Measurements from ENCODE around the gene ZC3H6.

Gene ZC3H6, protein sequence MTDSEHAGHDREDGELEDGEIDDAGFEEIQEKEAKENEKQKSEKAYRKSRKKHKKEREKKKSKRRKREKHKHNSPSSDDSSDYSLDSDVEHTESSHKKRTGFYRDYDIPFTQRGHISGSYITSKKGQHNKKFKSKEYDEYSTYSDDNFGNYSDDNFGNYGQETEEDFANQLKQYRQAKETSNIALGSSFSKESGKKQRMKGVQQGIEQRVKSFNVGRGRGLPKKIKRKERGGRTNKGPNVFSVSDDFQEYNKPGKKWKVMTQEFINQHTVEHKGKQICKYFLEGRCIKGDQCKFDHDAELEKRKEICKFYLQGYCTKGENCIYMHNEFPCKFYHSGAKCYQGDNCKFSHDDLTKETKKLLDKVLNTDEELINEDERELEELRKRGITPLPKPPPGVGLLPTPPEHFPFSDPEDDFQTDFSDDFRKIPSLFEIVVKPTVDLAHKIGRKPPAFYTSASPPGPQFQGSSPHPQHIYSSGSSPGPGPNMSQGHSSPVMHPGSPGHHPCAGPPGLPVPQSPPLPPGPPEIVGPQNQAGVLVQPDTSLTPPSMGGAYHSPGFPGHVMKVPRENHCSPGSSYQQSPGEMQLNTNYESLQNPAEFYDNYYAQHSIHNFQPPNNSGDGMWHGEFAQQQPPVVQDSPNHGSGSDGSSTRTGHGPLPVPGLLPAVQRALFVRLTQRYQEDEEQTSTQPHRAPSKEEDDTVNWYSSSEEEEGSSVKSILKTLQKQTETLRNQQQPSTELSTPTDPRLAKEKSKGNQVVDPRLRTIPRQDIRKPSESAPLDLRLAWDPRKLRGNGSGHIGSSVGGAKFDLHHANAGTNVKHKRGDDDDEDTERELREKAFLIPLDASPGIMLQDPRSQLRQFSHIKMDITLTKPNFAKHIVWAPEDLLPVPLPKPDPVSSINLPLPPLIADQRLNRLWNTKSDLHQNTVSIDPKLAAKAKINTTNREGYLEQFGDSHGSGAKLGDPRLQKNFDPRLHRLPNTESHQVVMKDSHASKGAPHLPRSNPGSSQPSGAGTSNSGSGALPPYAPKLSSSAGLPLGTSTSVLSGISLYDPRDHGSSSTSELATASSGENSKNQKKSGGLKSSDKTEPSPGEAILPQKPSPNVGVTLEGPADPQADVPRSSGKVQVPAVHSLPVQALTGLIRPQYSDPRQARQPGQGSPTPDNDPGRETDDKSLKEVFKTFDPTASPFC

DNA sequence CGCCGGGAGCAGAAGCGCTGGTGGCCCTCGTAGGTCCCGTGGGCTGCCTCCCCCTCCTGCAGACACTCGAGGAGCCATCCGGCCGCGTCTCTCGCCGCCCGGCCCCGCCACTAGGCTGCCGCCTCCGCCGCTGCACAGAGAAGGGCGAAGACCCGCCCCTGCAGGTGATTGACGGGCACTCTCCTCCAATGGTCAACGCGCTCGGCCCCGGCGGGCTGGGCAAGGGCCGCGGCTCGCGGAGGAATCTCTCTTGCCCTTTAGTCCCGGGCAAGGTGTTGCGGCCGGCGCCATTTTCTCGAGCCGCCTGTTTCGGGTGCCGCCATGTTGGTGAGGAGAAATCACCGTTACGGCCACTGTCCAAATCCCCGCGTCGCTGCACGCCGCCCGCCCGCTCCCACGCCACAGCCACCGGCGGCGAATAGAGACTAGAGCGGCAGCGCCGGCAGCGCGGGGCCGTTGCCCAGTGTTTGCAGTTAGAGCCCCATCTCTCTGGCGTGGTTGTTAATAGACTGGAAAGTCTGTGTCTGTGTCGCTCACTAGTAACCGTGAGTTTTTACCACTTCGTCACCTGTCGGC, at the start of gene ZC3H6:
Gene ZC3H6 (plus strand): TSS at position 287 of the 576 bp plus-strand sequence. CDS start 398 bp downstream, outside the sequence.
- peak; percentile 98 to 99 for DNase-seq

DNA sequence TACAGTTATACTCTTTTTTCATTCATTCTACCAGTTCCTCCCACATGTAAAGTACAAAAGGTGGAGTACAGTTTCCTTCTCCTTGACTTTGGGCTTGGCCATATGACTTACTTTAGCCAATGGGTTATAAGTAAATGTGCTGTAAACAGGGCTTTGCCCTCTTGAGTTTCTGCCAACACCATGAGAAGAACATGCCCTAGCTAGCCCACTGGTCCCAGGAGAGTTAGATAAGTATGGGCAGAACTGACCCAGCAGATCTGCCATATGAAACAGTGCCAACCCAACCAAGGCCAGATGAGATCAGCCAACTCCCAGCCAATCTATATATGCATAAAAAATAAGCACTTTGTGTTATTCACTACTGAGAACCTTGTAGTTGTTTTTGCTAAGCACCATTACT, 46.0 kb upstream of the ZC3H6 start:
- DNase-seq: no peak

DNA sequence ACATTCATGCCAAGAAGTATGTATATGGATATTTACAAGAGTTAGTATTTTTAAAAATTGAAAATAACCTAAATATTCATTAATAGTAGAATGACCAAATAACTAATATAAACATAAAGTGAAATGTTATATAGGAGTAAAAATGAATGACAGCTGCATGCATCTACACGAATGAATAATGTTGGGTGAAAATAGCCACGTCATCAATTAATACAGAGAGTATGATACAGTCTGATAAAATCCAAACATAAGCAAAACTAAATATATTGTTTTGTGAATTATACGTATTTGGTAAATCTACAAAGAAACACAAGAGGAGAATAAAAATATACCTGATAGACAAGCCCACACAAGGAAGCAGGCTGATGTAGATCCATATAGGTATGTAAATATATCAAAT, 45.0 kb upstream of the ZC3H6 start:
- DNase-seq: no peak

DNA sequence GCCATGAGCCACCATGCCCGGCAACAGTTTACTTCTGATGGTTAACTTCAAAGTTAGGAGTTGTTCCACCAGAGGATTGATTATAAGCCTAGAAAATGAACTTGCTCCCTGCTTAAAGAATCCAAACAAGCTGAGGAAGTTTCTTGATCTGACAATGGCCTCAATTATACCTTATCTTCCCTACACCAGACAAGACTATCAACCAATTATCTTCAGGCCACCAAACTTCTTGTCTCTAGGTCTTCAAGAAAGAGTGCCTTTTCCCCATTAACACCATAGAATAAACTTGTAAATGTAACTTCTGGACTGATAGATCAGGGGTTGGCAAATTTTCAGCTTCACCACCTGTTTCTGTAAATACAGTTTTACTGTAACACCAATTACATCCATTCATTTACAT, 35.5 kb upstream of the ZC3H6 start:
- DNase-seq: no peak

DNA sequence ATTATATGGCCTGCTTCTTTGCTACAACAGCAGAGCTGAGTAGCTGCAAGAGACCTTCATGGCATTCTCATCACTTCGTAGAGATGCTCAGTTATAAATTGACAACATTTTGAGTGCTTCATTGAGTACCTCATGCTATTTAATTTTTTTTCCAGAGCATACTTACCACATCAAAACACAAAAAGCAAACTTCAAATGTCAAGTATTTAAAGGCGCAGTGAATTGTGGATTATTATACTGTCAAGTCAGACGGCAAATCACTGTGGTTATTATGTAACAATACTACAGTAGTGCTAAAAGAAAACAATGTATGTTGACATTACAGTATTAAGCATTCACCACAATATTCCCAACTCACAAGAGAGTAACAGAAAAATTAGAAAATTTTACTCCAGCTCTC, 33.0 kb upstream of the ZC3H6 start:
- DNase-seq: no peak

DNA sequence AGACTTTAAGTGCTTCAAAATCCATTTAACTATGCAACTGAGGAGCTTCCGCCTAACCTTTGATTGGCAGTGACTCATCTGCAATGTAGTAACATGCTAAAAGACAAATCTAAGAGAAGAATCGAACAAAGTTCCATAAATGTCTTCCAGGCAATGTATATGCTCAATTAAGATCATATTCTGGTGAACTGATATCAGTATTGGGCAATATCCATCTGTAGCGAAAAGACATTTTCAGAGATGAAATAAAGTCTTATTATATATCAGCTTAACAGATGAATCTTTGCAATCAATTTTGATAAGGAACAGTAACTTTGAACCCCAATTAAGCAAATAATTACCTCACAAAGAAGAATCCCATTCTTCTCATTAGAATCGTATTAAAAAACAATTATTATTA, 32.2 kb upstream of the ZC3H6 start:
- no peak for DNase-seq

DNA sequence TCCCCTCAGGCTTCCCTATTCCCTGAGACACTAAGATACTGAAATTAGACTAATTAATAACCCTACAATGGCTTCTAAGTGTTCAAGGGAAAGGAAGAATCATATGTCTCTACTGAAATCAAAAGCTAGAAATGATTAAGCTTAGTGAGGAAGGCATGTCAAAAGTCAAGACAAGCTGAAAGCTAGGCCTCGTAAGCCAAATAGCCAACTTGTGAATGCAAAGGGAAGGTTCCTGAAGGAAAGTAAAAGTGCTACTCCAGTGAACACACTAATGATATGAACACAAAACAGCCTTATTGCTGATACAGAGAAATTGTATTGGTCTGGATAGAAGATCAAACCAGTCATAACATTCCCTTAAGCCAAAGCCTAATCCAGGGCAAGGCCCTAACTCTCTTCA, 30.5 kb upstream of the ZC3H6 start:
- no peak for DNase-seq

DNA sequence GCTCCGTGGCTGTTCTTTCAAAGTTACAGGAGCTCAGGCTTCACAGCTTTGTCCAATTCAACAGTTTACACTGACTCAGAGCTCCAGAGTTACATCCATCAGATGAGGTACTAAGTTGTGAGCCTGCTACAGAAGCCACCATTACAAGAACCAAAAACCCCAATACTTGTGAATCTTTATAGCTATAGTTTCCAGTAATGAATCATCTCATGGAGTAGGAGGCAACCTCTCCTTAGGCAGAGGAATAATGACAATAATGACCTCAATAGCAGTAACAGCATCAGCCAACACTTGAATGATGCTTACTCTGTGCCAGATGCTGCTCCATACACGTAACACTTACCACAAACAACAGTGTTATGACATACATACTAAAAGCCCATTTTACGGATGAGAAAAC, 24.1 kb upstream of the ZC3H6 start:
- DNase-seq: no peak

DNA sequence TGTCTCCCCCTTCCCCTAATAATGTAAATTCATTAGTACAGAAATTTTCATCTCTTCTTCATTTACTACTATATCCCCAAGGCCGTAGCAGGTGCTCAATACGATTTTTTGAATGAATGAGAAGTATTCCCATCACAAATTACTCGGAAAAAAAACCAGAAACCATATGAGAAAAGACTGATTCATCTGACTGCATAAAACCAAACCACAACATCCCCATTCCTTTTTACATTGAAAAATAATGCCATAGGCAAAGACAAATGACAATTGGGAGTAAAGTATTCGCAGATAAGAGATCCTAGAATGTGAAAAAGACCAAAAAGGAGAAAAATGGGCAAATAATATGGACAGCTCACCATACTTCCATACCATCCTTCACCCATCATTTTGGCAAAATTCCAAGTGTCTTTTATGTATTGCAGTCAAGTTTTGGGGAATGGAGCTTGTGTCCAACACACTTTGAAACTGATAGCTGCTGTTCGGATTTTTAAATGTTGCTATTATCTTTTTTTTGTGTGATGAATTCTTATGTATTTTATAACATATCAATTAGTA, 22.1 kb upstream of the ZC3H6 start:
- no peak for DNase-seq

DNA sequence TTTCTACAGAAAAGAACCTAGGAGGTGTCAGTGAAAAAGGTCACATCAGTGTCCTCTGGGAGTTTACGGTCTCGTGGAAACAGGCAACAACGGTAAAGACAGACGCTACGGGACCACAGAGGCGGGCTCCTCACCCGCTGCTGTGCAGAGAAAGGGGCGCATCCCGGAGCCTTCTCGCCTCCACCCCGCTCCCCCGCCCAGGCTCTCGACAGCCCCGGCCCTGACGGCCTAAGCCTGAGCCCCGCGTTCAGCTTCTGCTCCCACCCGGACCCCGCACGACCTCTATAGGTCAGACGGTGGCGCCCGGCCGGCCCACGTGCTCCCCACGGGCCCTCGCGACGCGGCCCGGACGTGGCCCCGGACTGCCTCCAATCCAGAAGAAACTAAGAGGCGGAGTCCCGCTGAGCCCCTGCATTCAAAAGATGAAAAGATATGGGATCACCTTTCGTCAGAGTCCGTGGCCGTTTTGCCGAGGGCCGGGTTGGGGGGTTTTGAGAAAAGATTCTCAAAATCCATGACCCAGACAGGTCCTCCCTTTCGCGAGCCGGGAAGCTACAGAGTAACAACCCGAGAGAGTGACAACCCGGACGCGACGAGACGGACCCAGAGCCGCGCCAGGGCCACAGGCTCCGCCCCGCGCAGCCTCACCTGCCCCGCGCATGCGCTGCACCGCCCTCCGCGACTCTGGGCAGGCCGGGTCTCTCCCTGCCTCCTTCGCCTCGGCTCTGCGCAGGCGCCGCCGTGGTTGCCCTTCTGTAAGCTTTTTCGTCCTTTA, 20.7 kb upstream of the ZC3H6 start, which contains the start of gene ZC3H8:
Gene ZC3H8 (minus strand): TSS at position 577 of the 775 bp plus-strand sequence. CDS start 61 bp downstream, at position 516.
- peak; percentile 95 to 96 for DNase-seq

DNA sequence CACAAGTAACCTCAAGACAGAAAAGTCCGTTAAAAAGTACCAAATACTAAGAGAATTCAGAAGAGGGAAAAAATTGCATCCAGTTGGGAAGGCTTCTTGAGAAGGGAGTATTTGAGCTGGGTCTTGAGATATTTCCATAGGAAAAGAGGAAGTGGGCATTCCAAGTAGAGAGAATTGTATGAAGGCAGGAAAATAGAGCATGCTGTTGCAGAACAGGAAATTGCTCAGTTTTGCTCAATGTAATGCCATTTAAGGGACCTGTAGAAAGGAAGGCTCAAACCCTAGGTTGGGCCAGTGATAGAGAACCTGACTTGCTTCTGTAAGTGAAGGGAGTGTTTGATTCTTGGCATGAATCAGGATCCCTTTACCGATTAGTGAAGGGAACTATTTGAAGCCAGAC, 19.5 kb upstream of the ZC3H6 start:
- no peak for DNase-seq

DNA sequence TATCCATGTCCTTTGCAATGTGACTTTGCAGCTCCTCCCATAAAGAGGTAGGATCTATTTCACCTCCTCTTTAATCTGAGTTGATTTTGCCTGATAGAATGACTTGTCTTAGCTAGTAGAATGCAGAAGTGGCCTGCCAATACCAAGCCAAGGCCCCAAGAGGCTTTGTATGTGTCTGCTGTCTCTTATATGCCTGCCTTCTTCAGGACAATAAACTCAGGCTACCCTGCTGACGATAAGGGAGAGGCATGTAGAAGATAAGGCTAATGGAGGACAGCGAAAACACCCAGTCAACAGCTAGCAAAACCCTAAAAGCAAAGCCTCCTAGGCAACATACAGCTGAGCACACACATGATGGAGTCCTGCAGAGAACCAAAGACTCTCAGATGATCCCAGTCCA, 18.7 kb upstream of the ZC3H6 start:
- DNase-seq: no peak

DNA sequence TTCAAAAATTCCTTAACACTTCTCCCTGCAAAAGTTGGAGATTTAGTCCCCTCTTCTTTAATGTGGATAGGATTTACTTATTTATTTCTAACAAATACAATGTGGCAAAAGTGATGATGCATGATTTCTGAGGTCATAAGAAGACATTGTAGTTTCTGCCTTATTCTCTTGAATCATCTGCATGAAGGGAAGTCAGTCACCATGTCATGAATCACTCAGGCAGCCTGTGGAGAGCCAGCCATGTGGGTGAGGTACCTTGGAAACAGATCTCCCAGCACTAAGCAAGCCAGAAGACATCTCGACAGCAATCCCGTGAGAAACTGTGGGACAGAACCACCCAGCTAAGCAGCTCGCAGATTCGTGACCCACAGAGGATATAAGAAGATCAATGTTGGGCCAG, 17.8 kb upstream of the ZC3H6 start:
- peak in 1 of 2 donors; percentile 31 for DNase-seq

DNA sequence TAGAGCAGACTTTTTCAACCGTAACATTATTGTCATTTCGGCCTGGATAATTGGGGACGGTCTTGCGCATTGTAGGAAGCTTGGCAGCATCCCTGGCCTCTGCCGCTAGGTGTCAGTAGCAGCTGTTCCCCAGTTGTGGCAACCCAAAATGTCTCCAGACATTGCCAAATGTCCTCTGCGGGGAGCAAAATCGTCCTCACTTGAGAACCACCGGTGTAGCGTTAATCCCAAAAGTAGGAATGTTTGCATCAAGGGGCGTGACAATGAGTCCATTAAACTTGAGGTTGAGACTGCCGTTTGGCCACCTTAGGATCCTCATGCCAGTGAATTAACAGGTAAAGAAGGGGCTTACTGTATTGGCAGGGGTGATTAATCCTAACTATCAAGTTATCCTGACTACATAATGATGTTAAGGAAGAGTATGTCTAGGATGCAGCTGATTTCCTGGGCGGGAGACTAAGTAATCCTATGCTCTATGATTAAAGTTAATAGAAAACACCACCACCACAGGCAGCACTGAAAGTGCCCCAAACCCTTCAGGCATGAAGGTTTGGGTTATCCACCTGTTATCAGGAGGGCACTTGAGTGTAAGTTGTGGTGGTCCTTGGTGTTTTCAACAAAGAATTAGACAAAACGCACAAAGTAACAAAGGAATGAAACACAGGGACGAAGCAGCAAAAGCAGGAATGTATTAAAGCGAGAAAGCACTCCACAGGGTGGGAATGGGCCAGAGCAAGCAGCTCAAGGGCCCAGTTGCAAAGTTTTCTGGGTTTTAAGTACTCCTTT, 15.7 kb upstream of the ZC3H6 start:
- peak; percentile 86 to 87 for DNase-seq

DNA sequence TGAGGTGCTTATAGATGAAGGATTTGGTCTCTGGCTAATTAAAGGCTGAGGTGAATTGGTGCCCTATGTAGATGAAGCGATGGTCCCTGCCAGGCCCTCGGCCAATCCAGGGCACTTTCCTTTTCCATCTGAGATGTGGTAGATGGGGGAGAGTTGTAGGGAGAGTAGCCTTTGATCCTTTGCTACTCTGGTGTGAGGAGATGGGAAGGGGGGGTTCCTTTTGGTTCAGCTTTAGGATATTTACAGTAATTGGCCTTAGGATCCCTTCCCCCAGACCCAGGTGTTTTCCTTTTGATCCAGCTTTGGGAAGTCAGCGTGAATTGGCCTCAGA, 15.1 kb upstream of the ZC3H6 start:
- DNase-seq: no peak

DNA sequence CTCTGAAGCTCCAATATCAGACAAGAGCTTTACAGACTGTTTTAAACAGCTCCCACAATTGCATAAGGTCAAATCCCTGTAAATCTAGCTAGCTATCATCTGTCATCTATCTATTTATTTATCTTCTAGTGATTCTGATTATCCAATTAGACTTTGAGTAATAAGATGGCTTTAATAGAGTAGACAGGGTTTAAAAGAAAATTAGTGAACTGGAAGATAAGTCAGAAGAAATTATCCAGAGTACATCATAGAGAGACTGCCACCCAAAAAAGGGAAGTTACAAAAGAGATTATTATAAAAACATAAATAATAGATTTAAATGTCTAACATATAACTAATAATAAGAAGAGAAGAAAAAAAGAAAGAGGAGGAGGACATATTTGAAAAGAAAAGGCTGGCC, 12.5 kb upstream of the ZC3H6 start:
- no peak for DNase-seq

DNA sequence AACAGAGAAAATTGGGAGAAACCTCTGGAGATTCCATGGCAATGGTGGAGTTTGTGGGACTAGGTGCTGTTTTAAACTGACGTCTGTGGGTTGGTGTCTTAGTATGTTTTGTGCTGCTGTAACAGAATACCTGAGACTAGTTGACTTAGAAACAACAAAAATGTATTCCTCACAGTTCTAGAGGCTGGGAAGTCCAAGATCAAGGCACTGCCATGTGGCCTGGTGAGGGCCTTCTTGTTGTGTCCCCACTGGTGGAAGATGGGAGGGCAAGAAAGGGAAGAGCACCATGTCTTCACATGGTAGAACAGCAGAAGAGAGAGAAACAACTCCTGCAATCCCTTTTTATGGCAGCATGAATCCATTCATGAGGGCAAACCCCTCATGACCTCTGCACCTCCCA, 6.8 kb upstream of the ZC3H6 start:
- no peak for DNase-seq

DNA sequence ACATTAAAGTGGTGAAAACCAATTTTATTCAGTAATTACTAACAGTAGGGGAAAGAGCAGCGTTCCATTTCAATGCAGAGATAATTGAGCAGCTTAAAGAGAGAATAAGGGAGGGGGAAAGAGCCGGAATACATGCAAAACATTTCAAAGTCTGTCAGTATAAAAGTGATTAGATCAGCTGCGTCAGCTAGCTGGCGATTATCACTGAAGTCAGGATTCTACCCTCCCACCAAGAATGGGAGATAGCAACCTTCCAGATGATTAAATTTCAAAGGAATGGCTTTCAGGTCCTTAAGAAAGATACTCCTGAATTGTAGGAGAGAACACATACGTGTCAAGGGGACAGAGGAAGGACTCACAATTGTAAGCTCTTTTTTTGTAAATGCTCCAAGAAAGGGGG, 2.7 kb upstream of the ZC3H6 start:
- no peak for DNase-seq

DNA sequence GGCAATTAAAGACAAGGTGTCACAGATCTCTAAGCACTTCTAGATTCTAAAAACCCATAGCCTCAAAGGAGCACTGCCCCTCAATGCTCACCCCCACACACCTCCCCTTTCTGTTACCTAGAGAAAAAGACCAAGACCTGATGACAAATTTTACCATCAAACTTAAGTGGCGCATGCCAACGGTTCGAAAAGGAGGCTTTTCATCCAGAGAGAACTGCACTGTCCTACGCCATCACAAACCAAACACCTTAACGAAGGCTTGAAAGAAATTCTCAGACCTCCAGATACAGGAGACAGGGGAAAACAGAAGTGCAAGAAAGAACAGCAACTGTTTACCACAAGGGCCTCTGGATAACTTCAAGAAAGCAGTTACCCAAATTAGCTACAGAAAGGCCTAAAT, 2.0 kb upstream of the ZC3H6 start:
- DNase-seq: no peak

DNA sequence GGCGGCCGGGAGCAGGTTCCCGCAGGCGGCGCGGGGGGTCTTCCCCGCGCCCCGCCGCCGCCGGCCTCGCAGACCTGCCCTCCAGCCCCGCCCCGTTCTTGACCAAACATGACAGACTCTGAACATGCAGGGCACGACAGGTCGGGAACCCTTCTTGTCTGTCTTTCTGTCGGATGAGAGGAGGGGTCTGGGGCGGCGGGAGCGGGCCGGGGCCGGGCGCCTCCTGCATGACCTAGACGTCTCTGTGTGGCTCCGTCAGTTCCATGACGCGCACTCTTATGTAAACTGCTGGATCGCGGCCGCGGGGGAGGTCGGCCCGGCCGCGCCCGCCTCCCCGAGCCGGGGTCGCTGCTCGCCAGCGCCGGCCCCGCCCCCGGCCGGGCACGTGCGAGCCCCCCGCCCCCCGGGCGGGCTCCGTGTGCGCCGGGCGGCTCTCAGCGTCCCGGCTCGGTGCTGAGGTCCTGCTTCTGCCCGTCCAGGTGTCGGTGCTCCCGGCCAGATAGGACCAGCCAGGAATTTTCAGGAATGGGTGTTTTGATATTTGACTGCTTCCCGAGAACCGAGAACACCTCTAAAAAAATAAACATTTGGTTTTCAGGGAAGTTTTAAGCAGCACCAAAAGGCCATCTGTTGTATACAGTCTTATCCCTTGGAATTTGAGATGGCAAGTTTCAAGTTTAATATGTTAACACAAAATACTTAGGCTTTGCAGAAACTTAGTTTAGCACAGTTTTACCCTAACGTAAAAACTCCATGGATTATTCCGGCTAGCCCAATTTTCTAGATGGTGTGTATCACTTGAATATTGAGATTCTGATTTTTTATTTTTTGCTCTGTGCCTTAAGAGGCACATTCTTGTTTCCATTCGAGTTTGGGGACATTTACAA, 733 bp downstream of the ZC3H6 start:
- peak; percentile 85 for DNase-seq

Measured in CD4-positive, alpha-beta T cell treated with Interleukin-4 for 1 hour (primary cell).